GM21367 (cell line): ENCODE results near the gene LHFPL6.
A peak's percentile ranks its signal among the peaks of the same experiment; 100 is the strongest.

Experiments used
- ATAC-seq: cut with Tn5 transposase; IDR thresholded peaks from one replicate; pipeline ENCODE4 v1.9.1; 2021; ENCODE audit not compliant: unreplicated experiment

The LHFPL6 gene

DNA sequence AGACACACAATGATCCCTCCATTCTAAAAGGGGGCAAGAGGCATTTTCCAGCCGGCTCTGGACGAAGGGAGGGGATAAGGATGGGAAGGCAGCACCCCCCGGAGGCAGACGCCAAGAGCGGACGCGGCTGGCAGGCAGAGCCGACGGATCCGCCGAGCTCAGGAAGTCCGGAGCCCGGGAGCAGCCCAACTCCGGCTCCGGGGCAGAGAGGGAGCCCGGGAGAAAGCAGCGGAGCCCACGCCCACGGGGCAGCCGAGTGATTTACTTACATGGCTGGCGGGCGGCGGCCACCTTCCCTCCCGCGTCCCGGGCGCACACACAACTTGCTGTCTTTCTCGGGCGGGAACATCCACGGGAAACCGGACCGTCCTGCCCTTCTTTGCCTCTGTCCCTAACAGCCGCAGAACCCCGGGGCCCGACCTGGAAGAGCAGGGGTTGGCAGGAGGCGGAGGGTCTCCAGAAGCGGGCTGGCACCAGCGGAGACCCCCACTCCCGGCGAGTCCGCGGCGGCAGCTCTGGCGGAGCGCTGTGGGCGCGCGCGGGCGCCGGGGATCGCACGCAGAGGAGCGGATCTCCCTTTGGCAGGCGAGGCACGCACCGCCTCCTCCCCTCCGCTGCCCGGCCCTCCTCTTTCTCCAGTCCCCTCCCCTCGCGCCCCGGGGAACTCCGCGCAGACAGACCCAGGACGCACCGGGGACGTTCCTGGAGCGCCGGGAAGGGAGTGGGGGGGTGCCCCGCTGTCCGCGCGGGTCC lies at the start of gene LHFPL6:
Gene LHFPL6, minus strand, starts transcription at position 580 of the 753 bp plus-strand sequence.
- peak; percentile 94 for ATAC-seq

GRCh38 chr13:39646122-39646521 lies 43.1 kb upstream of the LHFPL6 start:
- ATAC-seq, result no peak

DNA sequence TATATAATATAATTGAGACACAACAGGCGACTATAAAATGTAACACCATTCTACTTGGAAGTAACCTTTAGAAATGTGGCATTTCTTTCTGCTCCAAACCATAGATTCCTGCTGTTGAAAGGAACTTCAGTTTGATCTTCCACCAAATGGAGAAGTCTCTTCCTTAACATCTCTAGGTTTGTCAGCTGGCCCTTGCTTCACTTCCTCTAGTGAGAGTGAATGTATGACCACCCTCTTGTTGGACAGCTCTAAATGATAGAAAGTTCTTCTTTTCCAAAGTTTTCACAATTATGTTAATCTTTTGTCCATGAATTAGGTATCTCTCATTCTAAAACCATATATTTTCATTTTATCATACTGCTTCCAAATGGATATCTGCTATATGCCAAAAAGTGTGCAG lies 38.7 kb upstream of the LHFPL6 start:
- no peak for ATAC-seq

- ATAC-seq, result no peak
These were observed 34.9 kb upstream of the LHFPL6 start for GRCh38 chr13:39637890-39638289.

DNA sequence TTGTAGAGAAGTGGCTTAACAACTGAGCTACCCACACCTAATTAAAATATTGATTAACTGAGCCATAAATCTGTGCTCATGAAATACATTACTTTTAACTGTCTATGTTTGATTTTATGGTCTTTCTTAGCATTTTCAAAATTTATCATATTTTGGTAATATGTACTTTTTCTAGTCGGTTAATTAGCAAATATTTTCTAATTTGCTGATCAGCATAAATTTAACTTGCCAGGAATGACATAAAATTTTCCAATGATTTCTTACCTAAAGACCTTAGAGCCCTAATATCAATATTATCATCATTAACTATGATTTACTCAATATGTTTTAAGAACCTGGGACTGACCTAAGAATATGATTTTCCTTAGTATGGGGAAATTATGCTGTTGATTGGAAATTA lies 32.6 kb upstream of the LHFPL6 start:
- no peak for ATAC-seq

- ATAC-seq, result no peak
These were observed 30.0 kb upstream of the LHFPL6 start for GRCh38 chr13:39632994-39633393.

DNA sequence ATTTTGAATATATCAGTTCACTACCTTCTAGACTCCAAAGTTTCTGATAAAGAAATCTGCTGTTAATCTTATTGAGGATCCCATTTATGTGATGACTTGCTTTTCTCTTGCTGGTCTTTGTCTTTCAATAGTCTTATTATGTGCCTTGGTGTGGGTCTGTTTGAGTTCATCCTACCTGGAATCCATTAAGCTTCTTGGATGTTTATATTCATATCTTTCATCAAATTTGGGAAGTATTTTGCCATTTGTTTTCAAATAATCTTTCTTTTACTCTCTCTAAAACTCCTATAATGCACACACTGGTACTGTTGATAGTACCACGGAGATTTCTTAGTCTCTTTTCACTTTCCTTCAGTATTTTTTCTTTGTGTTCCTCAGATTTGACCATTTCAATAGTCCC lies 28.3 kb upstream of the LHFPL6 start:
- ATAC-seq, result no peak

GRCh38 chr13:39623466-39623865 lies 20.5 kb upstream of the LHFPL6 start:
- ATAC-seq, result no peak

DNA sequence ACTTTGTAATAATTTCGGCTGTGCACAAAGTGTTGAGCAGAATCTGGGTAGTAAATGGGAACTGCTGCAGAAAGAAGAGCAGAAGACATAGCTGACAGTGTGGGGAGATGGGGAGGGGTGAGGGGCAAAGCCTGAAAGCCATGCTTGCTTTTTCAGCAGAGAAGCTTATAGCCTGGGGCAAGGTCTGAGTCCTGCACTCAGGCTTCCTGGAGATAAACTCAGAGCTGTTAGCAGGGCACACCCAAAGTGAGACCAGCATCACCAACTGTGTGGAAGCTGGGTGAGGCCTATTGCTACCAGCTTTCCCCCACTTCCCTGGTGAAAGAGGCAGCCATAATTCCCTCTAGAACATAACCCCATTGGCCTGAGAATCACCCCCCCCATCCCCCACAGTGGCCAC lies 15.6 kb upstream of the LHFPL6 start:
- ATAC-seq, result no peak

DNA sequence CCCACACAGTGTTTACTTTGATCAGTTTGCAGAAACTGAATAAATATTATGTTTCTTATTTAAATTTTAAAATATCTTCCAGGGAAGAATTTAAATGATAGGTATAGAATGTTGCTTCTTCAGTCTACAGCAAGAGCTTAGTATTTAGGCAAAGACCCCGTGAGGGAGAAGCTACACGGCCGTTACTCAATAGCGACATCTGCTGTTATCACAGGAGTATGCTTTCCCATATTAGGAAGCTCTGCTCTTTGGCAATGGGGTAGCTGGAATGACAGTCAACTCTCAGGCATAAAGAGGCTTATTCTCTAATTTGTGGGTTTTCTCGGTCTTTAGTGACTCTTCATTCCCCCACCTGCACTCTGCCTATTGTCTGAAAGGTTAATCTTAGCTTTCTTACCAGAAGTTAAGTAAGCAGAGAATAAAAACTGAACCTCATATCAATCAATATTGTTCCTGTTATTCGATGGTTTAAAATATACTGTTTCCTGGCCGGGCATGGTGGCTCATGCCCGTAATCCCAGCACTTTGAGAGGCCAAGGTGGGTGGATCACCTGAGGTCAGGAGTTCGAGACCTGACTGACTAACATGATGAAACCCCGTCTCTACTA lies 13.2 kb upstream of the LHFPL6 start:
- ATAC-seq, result peak; percentile 58

DNA sequence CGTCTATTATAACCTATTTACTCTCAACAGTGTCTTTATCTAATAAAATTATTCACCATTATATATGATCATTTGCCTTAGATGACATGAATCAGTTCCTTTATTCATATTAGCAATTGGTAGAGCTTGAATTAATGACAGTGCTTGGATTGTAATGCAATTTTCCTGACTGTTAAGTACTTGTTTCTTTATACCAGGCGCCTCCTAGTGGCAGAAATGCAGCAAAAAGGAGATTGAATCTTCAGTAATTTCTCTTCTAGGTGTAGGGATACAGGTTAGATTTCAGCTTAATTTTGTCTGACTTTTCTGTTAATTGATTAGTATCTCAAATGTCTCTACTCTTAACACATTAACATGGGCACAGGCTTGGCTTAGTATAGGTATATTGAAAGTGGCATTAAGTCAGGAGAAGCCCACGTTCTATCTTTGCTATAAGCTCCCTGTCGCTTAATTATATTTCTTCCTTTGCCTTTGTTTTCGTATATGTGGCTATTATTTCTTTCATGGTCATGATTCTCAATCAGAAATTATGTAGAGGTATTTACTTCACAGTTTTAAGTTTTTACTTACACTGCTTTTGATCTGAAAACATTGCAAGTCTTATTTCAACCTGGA lies 9.1 kb upstream of the LHFPL6 start:
- no peak for ATAC-seq

- no peak for ATAC-seq
These were observed 4.9 kb upstream of the LHFPL6 start for GRCh38 chr13:39607876-39608275.

DNA sequence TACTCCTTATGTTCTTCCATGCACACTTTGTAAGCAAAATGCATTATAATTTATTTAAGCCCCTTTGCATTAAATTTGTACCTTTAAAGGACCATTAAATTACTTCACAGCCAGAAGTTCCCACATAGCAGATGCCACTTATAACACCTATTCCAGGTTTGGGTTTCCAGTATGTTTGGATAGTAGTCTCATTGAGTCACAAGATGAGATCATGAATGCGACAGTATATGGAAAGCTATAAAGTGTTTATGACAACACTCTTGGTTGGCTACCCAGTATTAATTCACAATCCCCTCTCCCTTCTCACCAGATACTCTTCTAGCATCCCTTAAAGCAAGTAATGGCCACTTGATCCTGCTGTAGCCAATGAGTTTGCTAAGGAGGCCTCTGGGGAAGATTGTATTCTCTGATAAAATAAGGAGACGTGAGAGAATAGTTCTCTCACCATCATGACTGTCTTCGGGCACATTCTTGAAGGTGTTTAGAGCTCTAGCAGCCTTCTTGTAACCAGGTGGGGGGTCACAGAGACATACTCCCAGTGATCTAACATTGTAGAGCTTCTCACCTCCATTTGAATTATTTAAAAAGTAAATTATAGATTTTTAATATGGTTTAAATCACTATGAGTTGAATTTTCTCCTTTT lies 2.8 kb upstream of the LHFPL6 start:
- ATAC-seq, result no peak

DNA sequence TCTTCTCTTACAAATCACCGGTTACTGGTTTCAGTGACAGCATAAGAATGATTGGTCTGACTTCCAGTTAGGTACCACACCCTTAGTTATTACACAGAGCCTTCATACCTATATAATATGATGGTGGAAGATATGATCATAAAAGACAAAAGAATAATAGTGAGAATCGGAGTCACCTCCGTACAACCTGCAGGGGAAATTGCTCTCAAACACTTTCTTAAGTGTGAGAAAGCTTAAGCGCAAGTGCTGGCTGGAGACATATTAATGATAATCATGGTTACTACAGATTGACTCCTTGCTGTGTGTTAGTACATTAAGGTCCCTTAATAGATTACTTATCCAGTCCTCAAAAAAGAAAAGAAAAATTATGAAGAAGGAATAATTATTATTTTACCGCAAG lies 1.8 kb upstream of the LHFPL6 start:
- ATAC-seq, result no peak

- ATAC-seq, result no peak
These were observed 493 bp upstream of the LHFPL6 start for GRCh38 chr13:39603424-39603947.

DNA sequence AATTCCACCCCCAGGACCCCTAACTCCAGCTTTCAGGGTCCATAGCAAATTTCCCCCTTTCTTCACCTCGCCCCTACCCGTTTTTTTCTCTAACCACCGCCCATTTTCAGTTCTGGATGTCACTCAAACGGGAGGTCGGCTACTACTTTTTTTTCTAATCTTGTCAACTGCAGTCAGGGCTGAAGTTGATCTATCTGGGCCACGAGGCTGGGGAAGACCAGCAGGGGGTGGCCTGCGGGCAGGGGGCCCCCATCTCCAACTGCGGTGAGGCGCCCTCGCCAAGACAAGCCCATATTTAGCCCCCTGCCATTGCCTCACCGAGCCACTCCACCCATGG lies 748 bp downstream of the LHFPL6 start:
- ATAC-seq, result peak; percentile 6

DNA sequence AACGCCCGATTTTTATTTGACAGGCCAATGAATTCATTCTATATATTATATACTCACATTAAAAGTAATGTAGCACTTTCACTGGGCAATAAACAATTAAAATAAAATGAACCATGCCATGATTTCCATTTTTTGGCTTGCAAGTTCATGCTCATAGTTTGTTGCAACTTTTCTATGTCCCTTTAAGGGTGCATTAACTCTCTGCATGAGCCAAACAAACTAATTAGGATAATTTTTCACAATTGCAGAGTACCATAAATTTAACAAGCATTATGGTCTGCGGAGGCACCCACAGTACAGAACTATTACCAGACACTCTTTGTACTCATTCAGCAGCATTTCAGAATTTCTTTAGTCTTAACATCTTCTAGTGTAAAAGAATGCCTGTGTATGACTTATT lies 1.4 kb downstream of the LHFPL6 start:
- ATAC-seq, result no peak

DNA sequence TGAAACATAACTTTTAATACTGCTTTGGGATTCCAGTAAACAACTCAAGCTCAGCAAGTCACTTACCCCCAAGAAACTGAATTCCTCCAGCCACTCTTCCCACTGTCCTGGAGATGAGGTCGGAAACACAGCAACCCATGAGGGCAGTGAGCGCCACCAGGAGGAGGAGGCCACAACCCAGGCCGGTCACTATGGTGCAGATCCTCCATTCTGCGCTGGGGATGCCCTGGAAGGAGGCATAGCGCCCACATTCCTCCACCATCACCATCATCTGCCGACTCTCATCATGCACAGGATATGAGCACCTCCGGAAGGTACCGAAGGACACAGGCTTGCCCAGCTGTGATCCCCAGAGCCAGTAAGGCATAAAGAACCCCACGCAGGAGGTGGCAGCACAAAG lies 2.2 kb downstream of the LHFPL6 start:
- ATAC-seq, result no peak

- no peak for ATAC-seq
These were observed 3.2 kb downstream of the LHFPL6 start for GRCh38 chr13:39599842-39600241.

DNA sequence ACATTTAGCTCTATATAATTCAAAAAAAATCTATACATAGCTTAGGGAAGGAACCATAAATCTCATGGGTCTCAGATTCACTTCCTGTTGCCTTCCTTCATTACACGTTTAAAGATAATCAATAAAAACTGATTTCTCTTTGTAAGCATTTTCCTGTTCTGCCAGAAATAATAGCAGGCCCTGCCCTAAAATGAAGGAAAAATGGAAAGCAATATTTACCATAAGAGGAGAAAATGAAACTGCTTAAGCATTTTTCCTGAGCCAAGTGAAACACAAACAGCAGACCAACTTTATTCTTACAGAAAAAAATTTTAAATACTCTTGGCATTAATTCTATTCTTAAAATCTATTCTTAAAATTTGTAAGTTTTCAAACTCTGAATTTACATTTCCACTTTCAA lies 4.0 kb downstream of the LHFPL6 start:
- ATAC-seq, result no peak

DNA sequence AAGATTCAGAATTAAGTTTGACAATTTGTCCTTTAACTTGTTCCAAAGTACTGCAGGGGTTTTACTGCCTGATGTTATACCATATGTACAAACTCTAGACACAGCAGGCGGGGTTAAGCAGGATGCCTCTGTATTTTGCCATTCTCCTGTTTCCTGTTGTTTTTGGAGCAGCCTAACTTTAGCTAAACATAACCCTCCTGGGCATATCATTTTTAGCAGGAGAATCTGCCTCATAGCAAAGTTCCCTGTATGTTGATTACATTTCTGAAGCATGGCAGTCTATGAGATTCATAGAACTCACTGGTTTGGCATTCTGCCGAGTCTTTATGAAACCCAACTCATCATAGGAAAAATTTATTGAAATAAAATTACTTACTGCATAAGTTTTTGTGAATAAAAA lies 5.2 kb downstream of the LHFPL6 start:
- no peak for ATAC-seq

GRCh38 chr13:39596685-39597084 lies 6.3 kb downstream of the LHFPL6 start:
- no peak for ATAC-seq
